ENCODE results near the gene HARS1. TPM values are rescaled to one million over a fixed set of nuclear protein-coding genes. Genes with fewer than 3 reads are reported as not detected.

Gene HARS1
- total and polyA plus RNA-seq, 2 donors (not counting 1 experiment from before 2014, with no cell fraction given) = 32.6 to 60.5 TPM

GRCh38 chr5:140637371-140638100 lies 53.6 kb downstream of the HARS1 start:
- no peak overlapping the region for H3K9ac ChIP-seq (ENCODE audit: low read length)
- Mint-ChIP-seq H3K4me3 (no peak overlapping the region), H3K4me1 (peaks cover 32% of the 10 kb centered on the region), H3K27ac (no peak overlapping the region), H3K9me3 (ENCODE audit: insufficient read depth) (no peaks in the 10 kb centered on the region), H3K27me3 (peaks cover 5% of the 10 kb centered on the region)
- peaks cover 0 to 11% (median 4%) of the 10 kb centered on the region in 4 experiments for H3K27me3 ChIP-seq (replicated peaks in 1 of 4; ENCODE audit: control extremely low read depth in 1 of 4, control insufficient read depth in 3 of 4, insufficient read depth in 4 of 4, low read length in 3 of 4)
- DNase-seq (no peak), ATAC-seq (ENCODE audit: low read depth) (no peak)
- no peak for TF ChIP-seq EZH2 (IDR thresholded peaks at IDR 0.05; ENCODE audit: borderline replicate concordance, insufficient read depth, low read depth, low read length, poor library complexity, severe bottlenecking)
- no peak for TF ChIP-seq CTCF (IDR thresholded peaks at IDR 0.05)
- no peaks in the 10 kb centered on the region for H4K20me1 ChIP-seq (ENCODE audit: control insufficient read depth, insufficient read depth, low read length, poor library complexity, severe bottlenecking)
- intact Hi-C loops (cut with micrococcal nuclease) = loop anchor here (2.0 kb wide), 3 partner anchors 53 to 81 kb away; partner anchors contain the start of genes HARS1, HARS2 and SRA1
- no peak overlapping the region for H3K4me2 ChIP-seq (replicated peaks; ENCODE audit: low read depth, low read length, poor library complexity, severe bottlenecking)
- no peak overlapping the region for H3K4me3 ChIP-seq (ENCODE audit: control extremely low read depth in 1 of 5, extremely low read depth in 1 of 5, insufficient read depth in 1 of 5, low read depth in 2 of 5, low read length in 4 of 5)
- H3K4me1 ChIP-seq (ENCODE audit: control insufficient read depth in 2 of 2, insufficient read depth in 2 of 2, low read length in 2 of 2) = peaks cover 13 to 24% of the 10 kb centered on the region in 2 donors
- H3K27ac ChIP-seq (ENCODE audit: low read length in 2 of 2) = no peak overlapping the region
- H2AFZ ChIP-seq (ENCODE audit: insufficient read depth, low read depth, low read length, poor library complexity, severe bottlenecking) = no peak overlapping the region
- peaks cover 8% of the 10 kb centered on the region for H3K79me2 ChIP-seq (ENCODE audit: control insufficient read depth, insufficient read depth, low read length)
- CTCF ChIA-PET = interaction anchor here (0.7 to 2.2 kb wide), 4 partner anchors 10 to 848 kb away, joined by 3 to 13 read pairs (median 6); partner anchors contain the start of genes EIF4EBP3, IK, NDUFA2 and PCDHGC4
- peaks cover 0 to 3% of the 10 kb centered on the region in 2 experiments for H3K36me3 ChIP-seq (replicated peaks in 1 of 2; ENCODE audit: control extremely low read depth in 1 of 2, control insufficient read depth in 1 of 2, extremely low read depth in 1 of 2, insufficient read depth in 2 of 2, low read length in 1 of 2)
- H3K9me3 ChIP-seq (ENCODE audit: control extremely low read depth in 1 of 3, control insufficient read depth in 2 of 3, insufficient read depth in 1 of 3, low read length in 2 of 3) = no peaks in the 10 kb centered on the region
- POLR2A ChIA-PET = no interaction called here
- WGBS (ENCODE audit: insufficient coverage) = 97% methylated on average over 4 of the region's 10 CpGs

All from B cell (primary cell).